Endothelial cell of umbilical vein (primary cell): ENCODE measurements around the gene NKD1.

ENCODE experiments used
- GATA2 ChIP-seq: IDR thresholded peaks from 2 replicates; pipeline ENCODE4 v1.7.0; 2011; ENCODE audit warnings: low read depth, mild to moderate bottlenecking, moderate library complexity, mixed read lengths, low read length; ENCODE audit not compliant: insufficient read length, insufficient read depth
- MYC ChIP-seq: IDR thresholded peaks from one replicate; pipeline ENCODE4 v1.6.1; 2011; ENCODE audit warnings: mild to moderate bottlenecking, low read depth, low read length
- POLR2A ChIP-seq: IDR thresholded peaks from 2 replicates; pipeline ENCODE4 v1.6.1; 2012; ENCODE audit warnings: low read depth, mild to moderate bottlenecking, control low read depth, low read length
- TF ChIP-seq, protein P1 (sequence below), 2 donors: IDR thresholded peaks; 1 replicate in 1 of 2; 2 replicates in 1 of 2; pipeline ENCODE4 v1.5.1; 2011; ENCODE audit warnings: low read length in 2 of 2, mild to moderate bottlenecking in 2 of 2, moderate library complexity in 2 of 2, control low read depth in 1 of 2, inconsistent platforms in 1 of 2, low read depth in 1 of 2; ENCODE audit not compliant: insufficient read depth in 1 of 2; ENCODE audit errors: extremely low read depth in 1 of 2

DNA sequence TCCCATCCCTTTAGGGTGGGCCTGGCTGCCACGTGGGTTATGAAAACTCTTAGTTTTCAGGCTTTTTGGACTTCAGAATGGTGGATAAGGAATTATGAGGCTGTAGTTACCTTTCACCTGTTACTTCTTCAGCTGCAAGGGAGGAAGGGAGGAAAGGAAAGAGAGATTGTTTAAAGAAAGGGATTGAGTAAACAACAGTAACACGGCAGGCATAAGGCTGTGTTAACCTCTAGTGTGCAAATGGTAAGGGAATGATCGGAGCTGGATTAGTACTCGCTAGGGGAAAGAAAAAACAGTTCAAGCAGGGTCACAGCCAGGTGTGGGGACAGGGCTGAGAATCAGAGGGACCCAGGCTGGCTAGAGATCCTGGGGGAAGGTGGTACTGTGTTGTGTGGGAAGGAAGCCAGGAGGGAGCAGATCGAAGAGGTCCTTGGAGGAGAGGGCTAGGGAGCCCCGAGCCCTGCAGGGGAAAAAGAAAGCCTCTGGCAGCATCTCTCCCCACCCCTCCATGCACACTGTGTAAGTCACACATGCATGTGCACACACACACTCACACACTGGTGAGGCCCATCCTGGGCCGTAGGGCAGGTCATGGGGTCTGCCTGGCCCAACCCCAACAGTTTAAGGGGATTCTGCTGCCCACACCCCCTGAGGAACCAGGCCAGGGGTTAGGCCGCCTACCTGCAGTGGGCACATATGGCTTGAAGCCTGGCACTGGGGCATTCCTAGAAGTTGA is 83.2 kb downstream of the NKD1 start:
- no peak for TF ChIP-seq GATA2
- TF ChIP-seq, protein P1, sequence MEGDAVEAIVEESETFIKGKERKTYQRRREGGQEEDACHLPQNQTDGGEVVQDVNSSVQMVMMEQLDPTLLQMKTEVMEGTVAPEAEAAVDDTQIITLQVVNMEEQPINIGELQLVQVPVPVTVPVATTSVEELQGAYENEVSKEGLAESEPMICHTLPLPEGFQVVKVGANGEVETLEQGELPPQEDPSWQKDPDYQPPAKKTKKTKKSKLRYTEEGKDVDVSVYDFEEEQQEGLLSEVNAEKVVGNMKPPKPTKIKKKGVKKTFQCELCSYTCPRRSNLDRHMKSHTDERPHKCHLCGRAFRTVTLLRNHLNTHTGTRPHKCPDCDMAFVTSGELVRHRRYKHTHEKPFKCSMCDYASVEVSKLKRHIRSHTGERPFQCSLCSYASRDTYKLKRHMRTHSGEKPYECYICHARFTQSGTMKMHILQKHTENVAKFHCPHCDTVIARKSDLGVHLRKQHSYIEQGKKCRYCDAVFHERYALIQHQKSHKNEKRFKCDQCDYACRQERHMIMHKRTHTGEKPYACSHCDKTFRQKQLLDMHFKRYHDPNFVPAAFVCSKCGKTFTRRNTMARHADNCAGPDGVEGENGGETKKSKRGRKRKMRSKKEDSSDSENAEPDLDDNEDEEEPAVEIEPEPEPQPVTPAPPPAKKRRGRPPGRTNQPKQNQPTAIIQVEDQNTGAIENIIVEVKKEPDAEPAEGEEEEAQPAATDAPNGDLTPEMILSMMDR (IDR thresholded peaks at IDR 0.05; ENCODE audit: extremely low read depth in 1 of 2, insufficient read depth in 1 of 2, low read depth in 1 of 2, low read length in 2 of 2), result no peak
- no peak for TF ChIP-seq POLR2A
- TF ChIP-seq MYC, result no peak
